GM21515 (cell line): ENCODE data around the gene FNDC5.
A peak's percentile ranks its signal among the peaks of the same experiment; 100 is the strongest.

Source experiments
- ATAC-seq: cut with Tn5 transposase; IDR thresholded peaks from one replicate; pipeline ENCODE4 v1.9.1; 2021; ENCODE audit not compliant: unreplicated experiment

The FNDC5 gene

GRCh38 chr1:32817159-32817814 lies 53.4 kb downstream of the FNDC5 start, which contains the start of the genes S100PBP and YARS1:
S100PBP (plus strand) TSS chr1:32817653; CDS start chr1:32826100, 8,447 bp downstream.
YARS1 (minus strand) TSS chr1:32817358; CDS start chr1:32817244, 114 bp downstream.
- peak; percentile 77 for ATAC-seq

GRCh38 chr1:32816676-32817158 lies 54.0 kb downstream of the FNDC5 start:
- ATAC-seq = peak; percentile 11

GRCh38 chr1:32813941-32814739 lies 56.6 kb downstream of the FNDC5 start:
- no peak for ATAC-seq
